NCI-H1048 (cell line): ENCODE results near the gene RPL15.
A peak's percentile ranks its signal among the peaks of the same experiment; 100 is the strongest.

ENCODE experiments used
- DNase-seq: peaks from one replicate; lab custom pipeline; 2025; lab: John Stamatoyannopoulos, UW

RPL15 gene

GRCh38 chr3:23931597-23931996 is 14.7 kb downstream of the RPL15 start:
- DNase-seq = no peak

- DNase-seq = no peak
Observed at GRCh38 chr3:23932571-23932970, 15.6 kb downstream of the RPL15 start.

- DNase-seq = no peak
Observed at GRCh38 chr3:23934253-23934652, 17.3 kb downstream of the RPL15 start.

- no peak for DNase-seq
Observed at GRCh38 chr3:23937296-23937695, 20.4 kb downstream of the RPL15 start.

GRCh38 chr3:23938688-23939087 is 21.8 kb downstream of the RPL15 start:
- DNase-seq = no peak

GRCh38 chr3:23940775-23941174 is 23.8 kb downstream of the RPL15 start:
- DNase-seq = no peak

- no peak for DNase-seq
Observed at GRCh38 chr3:23941440-23941839, 24.5 kb downstream of the RPL15 start.

GRCh38 chr3:23942546-23942945 is 25.6 kb downstream of the RPL15 start:
- DNase-seq = no peak

- no peak for DNase-seq
Observed at GRCh38 chr3:23944007-23944783, 27.3 kb downstream of the RPL15 start.

GRCh38 chr3:23944861-23945662 is 28.1 kb downstream of the RPL15 start, which contains the start of gene NR1D2:
Gene NR1D2, plus strand, starts transcription at chr3:23945286. Its CDS starts 293 bp downstream, at chr3:23945579.
- DNase-seq = peak; percentile 39

GRCh38 chr3:23945663-23945912 is 28.7 kb downstream of the RPL15 start:
- no peak for DNase-seq

GRCh38 chr3:23945913-23946687 is 29.2 kb downstream of the RPL15 start:
- DNase-seq = peak; percentile 85

GRCh38 chr3:23948761-23949160 is 31.8 kb downstream of the RPL15 start:
- no peak for DNase-seq

GRCh38 chr3:23949784-23950183 is 32.9 kb downstream of the RPL15 start:
- no peak for DNase-seq

GRCh38 chr3:23950293-23950692 is 33.4 kb downstream of the RPL15 start:
- DNase-seq = no peak

GRCh38 chr3:23952646-23953045 is 35.7 kb downstream of the RPL15 start:
- DNase-seq = no peak

GRCh38 chr3:23953523-23953922 is 36.6 kb downstream of the RPL15 start:
- DNase-seq = no peak

- DNase-seq = no peak
Observed at GRCh38 chr3:23954144-23954543, 37.2 kb downstream of the RPL15 start.

GRCh38 chr3:23956701-23957100 is 39.8 kb downstream of the RPL15 start:
- no peak for DNase-seq

GRCh38 chr3:23959135-23959900 is 42.4 kb downstream of the RPL15 start:
- no peak for DNase-seq

- DNase-seq = no peak
Observed at GRCh38 chr3:23960649-23961048, 43.7 kb downstream of the RPL15 start.

GRCh38 chr3:23961066-23961465 is 44.1 kb downstream of the RPL15 start:
- no peak for DNase-seq
